ENCODE results near the gene ADI1. TPM values are rescaled to one million over a fixed set of nuclear protein-coding genes. Genes with fewer than 3 reads are reported as not detected.

ADI1 gene
- total RNA-seq, 4 donors from 2014 or later, result 90.0 to 130 (median 96.9) TPM

- H3K36me3 ChIP-seq, result peaks cover 13 to 63% (median 58%) of the 10 kb centered on the region in 4 donors
- intact Hi-C loops (cut with DNase I), result no loop called here
- no peaks in the 10 kb centered on the region for H3K9me3 ChIP-seq
- peaks cover 0 to 14% (median 2%) of the 10 kb centered on the region in 4 donors for H3K4me1 ChIP-seq
- no peak overlapping the region for H3K4me3 ChIP-seq
- no peak overlapping the region for H3K27ac ChIP-seq (replicated peaks in 1 of 4)
- no peak for DNase-seq (ENCODE audit: extremely low spot score)
- H3K27me3 ChIP-seq, result no peaks in the 10 kb centered on the region
- no peak for TF ChIP-seq CTCF (IDR thresholded peaks at IDR 0.05)
- TF ChIP-seq POLR2AphosphoS5 (IDR thresholded peaks at IDR 0.05), result no peak
- TF ChIP-seq POLR2A (IDR thresholded peaks at IDR 0.05; ENCODE audit: low read depth), result no peak
- no peak for TF ChIP-seq EP300 (IDR thresholded peaks at IDR 0.05)
- 89% methylated on average over 17 of the region's 19 CpGs for WGBS
These were observed 40.4 kb downstream of the ADI1 start for GRCh38 chr2:3478846-3479385.

- no peaks in the 10 kb centered on the region for H3K9me3 ChIP-seq
- H3K27me3 ChIP-seq, result no peaks in the 10 kb centered on the region
- H3K4me3 ChIP-seq, result no peak overlapping the region
- no peak for TF ChIP-seq EP300 (IDR thresholded peaks at IDR 0.05)
- TF ChIP-seq POLR2A (IDR thresholded peaks at IDR 0.05; ENCODE audit: low read depth), result no peak
- TF ChIP-seq CTCF (IDR thresholded peaks at IDR 0.05), result no peak
- TF ChIP-seq POLR2AphosphoS5 (IDR thresholded peaks at IDR 0.05), result no peak
- intact Hi-C loops (cut with DNase I), result no loop called here
- H3K4me1 ChIP-seq, result peaks cover 2 to 14% (median 7%) of the 10 kb centered on the region in 4 donors
- 76% methylated on average over 5 of the region's 5 CpGs for WGBS
- DNase-seq (ENCODE audit: extremely low spot score), result no peak
- peak overlapping the region in 1 of 4 donors; percentile 32 for H3K27ac ChIP-seq (replicated peaks in 1 of 4)
- peaks cover 16 to 68% (median 62%) of the 10 kb centered on the region in 4 donors for H3K36me3 ChIP-seq
These were observed 42.4 kb downstream of the ADI1 start for GRCh38 chr2:3476985-3477327.

GRCh38 chr2:3476321-3476984 is 42.9 kb downstream of the ADI1 start:
- 75% methylated on average over 14 of the region's 14 CpGs for WGBS
- no peak for DNase-seq (ENCODE audit: extremely low spot score)
- H3K4me3 ChIP-seq, result no peak overlapping the region

GRCh38 chr2:3475771-3476170 is 43.6 kb downstream of the ADI1 start:
- intact Hi-C loops (cut with DNase I), result no loop called here
- Histone ChIP-seq H3K4me3 (no peak overlapping the region), H3K36me3 (peaks cover 16 to 64% (median 58%) of the 10 kb centered on the region in 4 donors), H3K9me3 (no peaks in the 10 kb centered on the region), H3K27me3 (no peaks in the 10 kb centered on the region), H3K27ac (replicated peaks in 1 of 4) (peak overlapping the region in 3 of 4 donors; percentile 32 to 44 (median 42)), H3K4me1 (peaks cover 14 to 25% (median 19%) of the 10 kb centered on the region in 4 donors)
- TF ChIP-seq POLR2AphosphoS5 (IDR thresholded peaks at IDR 0.05) (no peak), EP300 (IDR thresholded peaks at IDR 0.05) (no peak), POLR2A (IDR thresholded peaks at IDR 0.05; ENCODE audit: low read depth) (no peak), CTCF (IDR thresholded peaks at IDR 0.05) (no peak)
- no peak for DNase-seq (ENCODE audit: extremely low spot score)
- WGBS, result 91% methylated on average over 28 of the region's 28 CpGs

More at GRCh38 chr2:3476321-3476984, 42.9 kb downstream of the ADI1 start:
- H3K4me1 ChIP-seq, result peaks cover 7 to 19% (median 12%) of the 10 kb centered on the region in 4 donors
- H3K27ac ChIP-seq (replicated peaks in 1 of 4), result peak overlapping the region; percentile 20 to 44 (median 37)
- peaks cover 16 to 64% (median 59%) of the 10 kb centered on the region in 4 donors for H3K36me3 ChIP-seq
- intact Hi-C loops (cut with DNase I), result no loop called here
- no peak for TF ChIP-seq EP300 (IDR thresholded peaks at IDR 0.05)
- no peak for TF ChIP-seq CTCF (IDR thresholded peaks at IDR 0.05)
- no peak for TF ChIP-seq POLR2AphosphoS5 (IDR thresholded peaks at IDR 0.05)
- no peak for TF ChIP-seq POLR2A (IDR thresholded peaks at IDR 0.05; ENCODE audit: low read depth)
- no peaks in the 10 kb centered on the region for H3K27me3 ChIP-seq
- no peaks in the 10 kb centered on the region for H3K9me3 ChIP-seq

All from esophagus muscularis mucosa (tissue), 4 donors.